Measurements from ENCODE around the gene CAP2.
"Not testable (repeated sequence)": the region's sequence is repeated elsewhere in the genome, so short reads cannot be mapped to it uniquely, and the experiment has no call there.

CAP2 gene

GRCh38 chr6:17525637-17526036, 132.2 kb downstream of the CAP2 start:
- no peak for DNase-seq (ENCODE audit: low read depth)
- no peak for TF ChIP-seq CTCF (IDR thresholded peaks at IDR 0.05; ENCODE audit: low read length, missing control alignments)

DNA sequence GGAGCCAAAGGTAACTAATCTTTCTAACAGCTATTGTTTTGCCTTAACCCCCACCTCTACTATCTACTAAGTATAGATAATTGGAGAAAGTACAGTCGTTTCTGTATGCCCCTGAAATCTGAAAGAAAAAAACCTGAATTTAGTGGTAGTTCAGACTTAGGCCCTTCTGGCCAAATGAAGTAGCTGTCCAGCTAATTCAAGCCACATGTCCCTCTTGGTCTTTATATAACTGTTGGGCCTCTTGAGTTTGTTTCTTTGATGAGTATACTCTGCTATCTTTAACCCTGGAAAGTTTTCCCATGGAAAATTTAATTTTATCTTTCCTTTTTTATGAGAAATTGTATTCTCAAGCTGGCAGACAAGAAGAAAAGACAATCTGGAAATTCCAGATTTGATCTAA, 133.7 kb downstream of the CAP2 start:
- DNase-seq (ENCODE audit: low read depth) = no peak
- no peak for TF ChIP-seq CTCF (IDR thresholded peaks at IDR 0.05; ENCODE audit: low read length, missing control alignments)
- H3K4me3 ChIP-seq (replicated peaks; ENCODE audit: low read depth, low read length) = no peak overlapping the region

More at GRCh38 chr6:17525637-17526036, 132.2 kb downstream of the CAP2 start:
- H3K4me3 ChIP-seq (replicated peaks; ENCODE audit: low read depth, low read length) = no peak overlapping the region

- TF ChIP-seq CTCF (IDR thresholded peaks at IDR 0.05; ENCODE audit: low read length, missing control alignments) = no peak
- no peak for DNase-seq (ENCODE audit: low read depth)
- no peak overlapping the region for H3K4me3 ChIP-seq (replicated peaks; ENCODE audit: low read depth, low read length)
Observed at GRCh38 chr6:17530321-17530835, 137.0 kb downstream of the CAP2 start.

GRCh38 chr6:17536586-17536985, 143.2 kb downstream of the CAP2 start:
- no peak for TF ChIP-seq CTCF (IDR thresholded peaks at IDR 0.05; ENCODE audit: low read length, missing control alignments)
- no peak overlapping the region for H3K4me3 ChIP-seq (replicated peaks; ENCODE audit: low read depth, low read length)
- no peak for DNase-seq (ENCODE audit: low read depth)

DNA sequence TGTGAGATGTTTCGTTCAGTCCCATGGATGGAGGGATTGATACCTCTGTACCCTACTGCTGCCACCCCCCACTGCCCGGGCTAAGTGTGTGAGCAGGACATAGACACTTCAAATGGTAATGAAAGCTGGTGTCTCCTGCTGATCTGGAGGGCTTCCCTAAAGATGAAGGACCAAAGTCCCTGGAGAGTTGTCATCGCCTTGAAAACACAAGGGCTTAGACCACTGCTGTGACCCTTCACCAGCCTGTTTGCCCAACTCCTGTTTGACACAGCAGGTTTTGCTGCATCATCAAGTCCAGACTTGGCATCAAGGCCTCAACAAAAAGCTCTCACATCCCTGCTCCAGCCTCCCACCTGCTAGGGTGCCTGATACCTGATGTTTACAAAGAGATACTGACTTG, 148.8 kb downstream of the CAP2 start:
- no peak for DNase-seq (ENCODE audit: low read depth)
- no peak overlapping the region for H3K4me3 ChIP-seq (replicated peaks; ENCODE audit: low read depth, low read length)
- TF ChIP-seq CTCF (IDR thresholded peaks at IDR 0.05; ENCODE audit: low read length, missing control alignments) = no peak

DNA sequence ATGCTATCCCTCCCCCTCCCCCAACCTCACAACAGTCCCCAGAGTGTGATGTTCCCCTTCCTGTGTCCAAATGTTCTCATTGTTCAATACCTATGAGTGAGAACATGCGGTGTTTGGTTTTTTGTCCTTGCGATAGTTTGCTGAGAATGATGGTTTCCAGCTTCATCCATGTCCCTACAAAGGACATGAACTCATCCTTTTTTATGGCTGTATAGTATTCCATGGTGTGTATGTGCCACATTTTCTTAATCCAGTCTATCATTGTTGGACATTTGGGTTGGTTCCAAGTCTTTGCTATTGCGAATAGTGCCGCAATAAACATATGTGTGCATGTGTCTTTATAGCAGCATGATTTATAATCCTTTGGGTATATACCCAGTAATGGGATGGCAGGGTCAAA, 152.3 kb downstream of the CAP2 start:
- not testable (repeated sequence) for DNase-seq (ENCODE audit: low read depth); H3K4me3 ChIP-seq (replicated peaks; ENCODE audit: low read depth, low read length)

DNA sequence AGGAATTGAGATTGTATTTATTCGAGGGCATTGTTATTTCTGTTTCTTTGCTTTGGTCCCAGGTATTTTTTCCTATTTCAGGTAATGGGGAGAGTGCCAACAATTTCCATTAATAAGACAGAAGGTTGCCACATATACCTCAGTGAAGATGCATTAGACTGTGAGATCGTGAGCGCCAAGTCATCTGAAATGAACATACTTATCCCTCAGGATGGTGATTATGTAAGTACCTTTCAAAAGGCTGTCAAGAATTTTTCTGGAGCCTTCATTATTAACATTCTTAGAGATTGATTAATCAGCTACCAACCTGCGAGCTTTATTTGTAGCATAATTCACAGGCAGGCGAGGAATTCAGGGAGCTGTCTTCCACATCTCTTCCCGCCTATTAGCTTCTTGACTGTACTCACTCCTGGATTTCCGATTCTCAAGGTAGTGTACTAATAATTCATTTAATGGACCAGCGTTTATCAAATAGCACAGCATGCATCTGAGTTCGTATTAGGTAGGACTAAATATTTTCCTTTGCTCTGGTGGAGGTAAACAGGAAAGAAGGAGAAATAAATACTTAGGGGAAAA, 158.1 kb downstream of the CAP2 start:
- DNase-seq (ENCODE audit: low read depth) = no peak
- TF ChIP-seq CTCF (IDR thresholded peaks at IDR 0.05; ENCODE audit: low read length, missing control alignments) = no peak
- H3K4me3 ChIP-seq (replicated peaks; ENCODE audit: low read depth, low read length) = no peak overlapping the region
